Loucy (cell line): ENCODE results near the gene DOCK10.

ENCODE experiments used
- H2AFZ ChIP-seq: fragments of 200-600 bp; sonication (generic); 2 replicates; pipeline ENCODE4 v1.6.0; 2016; ENCODE audit warnings: antibody characterized with exemption, mild to moderate bottlenecking, low read length, moderate library complexity
- H3F3A ChIP-seq: fragments of 200-600 bp; 2 replicates; pipeline ENCODE4 v1.6.0; 2016; ENCODE audit warnings: antibody characterized with exemption, low read depth, mild to moderate bottlenecking
- H3K27me3 ChIP-seq: fragments of 200-600 bp; sonication (generic); 2 replicates; pipeline ENCODE4 v1.6.1; 2014; ENCODE audit warnings: low read length, mild to moderate bottlenecking; ENCODE audit not compliant: insufficient read depth, poor library complexity, severe bottlenecking
- H3K36me3 ChIP-seq: fragments of 200-600 bp; sonication (generic); 2 replicates; pipeline ENCODE4 v1.6.1; 2016; ENCODE audit warnings: low read length; ENCODE audit not compliant: insufficient read depth
- H3K4me1 ChIP-seq: fragments of 200-600 bp; sonication (generic); 2 replicates; pipeline ENCODE4 v1.5.1; 2014; ENCODE audit warnings: low read length, mild to moderate bottlenecking; ENCODE audit not compliant: insufficient read depth, poor library complexity, severe bottlenecking
- H3K4me2 ChIP-seq: fragments of 200-600 bp; sonication (generic); 2 replicates; pipeline ENCODE4 v1.6.0; 2014; ENCODE audit warnings: antibody characterized with exemption, low read length, low read depth, mild to moderate bottlenecking; ENCODE audit not compliant: poor library complexity, severe bottlenecking
- H3K4me3 ChIP-seq: fragments of 200-600 bp; sonication (generic); 2 replicates; pipeline ENCODE4 v1.5.1; 2014; ENCODE audit warnings: low read length, mild to moderate bottlenecking, mixed read lengths; ENCODE audit not compliant: poor library complexity, severe bottlenecking
- H3K79me2 ChIP-seq: fragments of 200-600 bp; sonication (generic); 2 replicates; pipeline ENCODE4 v1.6.1; 2014; ENCODE audit warnings: low read length; ENCODE audit not compliant: insufficient read depth
- H3K9ac ChIP-seq: fragments of 200-600 bp; sonication (generic); 2 replicates; pipeline ENCODE4 v1.6.0; 2014; ENCODE audit warnings: mild to moderate bottlenecking, low read depth, low read length, moderate library complexity; ENCODE audit not compliant: poor library complexity, severe bottlenecking
- H3K9me2 ChIP-seq: fragments of 200-600 bp; sonication (generic); replicated peaks from 2 replicates; pipeline ENCODE4 v1.6.1; 2016; ENCODE audit warnings: low read depth, low read length, mixed read lengths
- H3K9me3 ChIP-seq: fragments of 200-600 bp; sonication (generic); 2 replicates; pipeline ENCODE4 v1.6.1; 2014; ENCODE audit warnings: mild to moderate bottlenecking, antibody characterized with exemption, low read length, low read depth; ENCODE audit not compliant: insufficient read depth
- H4K20me1 ChIP-seq: fragments of 200-600 bp; sonication (generic); 2 replicates; pipeline ENCODE4 v1.6.0; 2014; ENCODE audit warnings: antibody characterized with exemption, low read length, mild to moderate bottlenecking; ENCODE audit not compliant: insufficient read depth, poor library complexity, severe bottlenecking
- CTCF ChIP-seq: fragments of 200-600 bp; sonication (generic); conservative IDR thresholded peaks from 2 replicates; pipeline ENCODE4 v1.5.1; 2014; ENCODE audit warnings: mild to moderate bottlenecking, antibody characterized with exemption, low read length
- EZH2phosphoT487 ChIP-seq: fragments of 200-600 bp; IDR thresholded peaks from 2 replicates; pipeline ENCODE4 v1.6.1; 2018; ENCODE audit warnings: antibody characterized with exemption, mild to moderate bottlenecking, moderate library complexity, borderline replicate concordance

The DOCK10 gene

GRCh38 chr2:225020168-225020849, 22.0 kb downstream of the DOCK10 start:
- Histone ChIP-seq H3F3A (no peaks in the 10 kb centered on the region), H3K79me2 (peaks cover 53% of the 10 kb centered on the region; the same call in 1 of the 2 replicates), H3K4me3 (no peak overlapping the region), H4K20me1 (peaks cover 5% of the 10 kb centered on the region), H3K36me3 (no peaks in the 10 kb centered on the region), H3K9me2 (no peaks in the 10 kb centered on the region), H3K9ac (no peak overlapping the region), H3K4me1 (peaks cover 25% of the 10 kb centered on the region), H3K27me3 (no peaks in the 10 kb centered on the region), H2AFZ (no peak overlapping the region), H3K9me3 (no peaks in the 10 kb centered on the region), H3K4me2 (no peak overlapping the region)
- TF ChIP-seq CTCF = no peak

- H4K20me1 ChIP-seq = peaks cover 5% of the 10 kb centered on the region
- no peaks in the 10 kb centered on the region for H3K36me3 ChIP-seq
Observed at GRCh38 chr2:225019105-225019504, 23.2 kb downstream of the DOCK10 start.

GRCh38 chr2:225017713-225018112, 24.6 kb downstream of the DOCK10 start:
- Histone ChIP-seq H3K4me3 (no peak overlapping the region), H3K36me3 (no peaks in the 10 kb centered on the region), H2AFZ (no peak overlapping the region), H3F3A (no peaks in the 10 kb centered on the region), H3K9me2 (no peaks in the 10 kb centered on the region), H3K9me3 (no peaks in the 10 kb centered on the region), H3K79me2 (peaks cover 43% of the 10 kb centered on the region; the same call in 1 of the 2 replicates), H3K4me2 (no peak overlapping the region), H3K27me3 (no peaks in the 10 kb centered on the region), H3K9ac (no peak overlapping the region), H3K4me1 (peaks cover 34% of the 10 kb centered on the region), H4K20me1 (peaks cover 3% of the 10 kb centered on the region)
- TF ChIP-seq EZH2phosphoT487 (no peak), CTCF (peak; percentile 27; the same call in 1 of the 2 replicates)

More at GRCh38 chr2:225019105-225019504, 23.2 kb downstream of the DOCK10 start:
- peaks cover 55% of the 10 kb centered on the region; the same call in 1 of the 2 replicates for H3K79me2 ChIP-seq
- peaks cover 25% of the 10 kb centered on the region for H3K4me1 ChIP-seq
- no peaks in the 10 kb centered on the region for H3K9me3 ChIP-seq
- TF ChIP-seq CTCF (no peak), EZH2phosphoT487 (no peak)
- H3K4me3 ChIP-seq = no peak overlapping the region
- H3K9ac ChIP-seq = no peak overlapping the region
- no peaks in the 10 kb centered on the region for H3K9me2 ChIP-seq
- H3F3A ChIP-seq = no peaks in the 10 kb centered on the region
- no peaks in the 10 kb centered on the region for H3K27me3 ChIP-seq
- H3K4me2 ChIP-seq = no peak overlapping the region
- H2AFZ ChIP-seq = no peak overlapping the region
